ENCODE measurements around the gene DKC1.
"Not testable (repeated sequence)": the region's sequence is repeated elsewhere in the genome, so short reads cannot be mapped to it uniquely, and the experiment has no call there.

The DKC1 gene

DNA sequence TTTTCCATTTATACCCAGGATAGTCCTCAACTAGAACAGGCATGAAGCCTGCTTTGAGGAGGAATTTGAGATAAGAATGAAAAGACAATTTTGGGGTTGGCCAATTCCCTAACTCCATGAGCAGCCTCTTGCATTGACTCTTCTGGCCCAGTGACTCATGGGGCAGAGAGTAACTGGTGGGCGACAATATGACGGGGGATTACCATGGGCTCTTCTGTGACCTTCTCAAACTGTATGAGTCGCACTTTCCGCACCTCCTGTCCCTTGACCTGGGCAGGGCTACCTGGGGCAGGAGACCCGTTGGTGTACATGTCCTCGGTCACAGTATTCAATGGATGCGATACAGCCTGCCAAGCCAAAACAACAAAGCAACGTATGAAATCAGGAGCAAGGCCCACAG is 29.3 kb downstream of the DKC1 start:
- no peak for DNase-seq (ENCODE audit: low read depth in 2 of 2)

DNA sequence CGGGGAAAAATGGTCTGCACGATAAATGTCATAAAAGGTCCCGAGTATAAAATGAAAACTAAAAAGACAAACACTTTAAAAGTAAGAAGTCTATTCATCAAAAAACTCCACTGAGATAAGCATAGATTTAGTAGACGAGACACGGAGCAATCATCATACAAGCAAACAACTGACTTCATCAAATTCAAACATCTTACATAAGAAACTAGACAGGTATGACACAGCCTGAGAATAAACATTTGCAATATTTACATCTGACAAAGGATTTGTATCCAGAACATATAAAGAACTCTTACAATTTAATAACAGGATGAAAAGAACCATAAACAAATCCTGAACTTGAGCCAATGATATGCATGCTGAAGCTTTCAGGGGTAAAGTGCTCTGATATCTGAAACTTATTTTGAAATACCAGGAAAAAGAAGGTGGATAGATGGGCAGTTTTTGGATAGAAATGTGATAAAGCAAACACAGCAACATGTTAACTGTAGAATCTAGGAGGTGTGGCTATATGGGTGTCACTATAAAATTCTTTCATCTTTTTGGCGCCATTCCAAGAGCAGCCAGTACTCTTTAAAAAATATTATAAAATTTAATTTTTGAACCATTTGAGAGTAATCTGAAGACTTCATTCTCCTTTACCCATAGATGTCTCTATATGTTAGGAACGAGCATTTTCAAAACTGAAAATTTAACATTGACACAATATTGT is 30.6 kb downstream of the DKC1 start:
- DNase-seq (ENCODE audit: low read depth in 2 of 2) = no peak

DNA sequence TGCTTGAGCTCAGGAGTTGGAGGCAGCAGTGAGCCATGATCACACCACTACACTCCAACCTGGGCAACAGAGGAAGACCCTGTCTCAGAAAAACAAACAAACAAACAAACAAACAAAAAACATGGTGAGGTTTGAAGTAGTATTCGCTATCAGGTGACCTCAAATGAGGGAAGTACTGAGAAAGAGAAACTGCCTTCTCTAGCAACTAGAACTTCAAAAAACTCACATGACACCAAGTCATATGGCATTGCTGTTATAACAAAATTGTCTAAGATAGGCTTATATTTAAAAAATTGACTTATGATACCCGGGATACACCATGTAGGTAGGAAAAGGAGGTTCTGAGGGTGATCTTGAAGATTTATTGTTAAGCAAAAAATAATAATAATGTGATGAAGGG is 32.4 kb downstream of the DKC1 start:
- DNase-seq (ENCODE audit: low read depth in 2 of 2) = no peak

DNA sequence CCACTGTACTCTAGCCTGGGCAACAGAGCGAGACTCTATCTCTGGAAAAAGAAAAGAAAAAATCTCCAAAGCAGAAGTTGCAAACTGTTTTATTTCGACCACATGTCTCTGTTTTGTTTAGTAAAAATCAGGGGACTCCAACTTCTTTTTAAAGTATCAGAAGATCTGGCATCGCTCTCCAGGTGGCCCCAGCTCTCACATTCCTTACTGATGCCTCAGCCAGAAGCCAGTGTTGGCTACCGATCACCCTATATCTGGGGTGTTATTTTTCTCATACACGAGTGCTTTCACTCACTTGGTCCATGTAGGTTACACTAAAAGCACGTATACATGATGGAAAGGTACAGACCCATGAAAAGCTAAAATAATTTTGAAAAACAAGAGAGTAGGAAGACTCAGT is 34.3 kb downstream of the DKC1 start:
- DNase-seq (ENCODE audit: low read depth in 2 of 2) = no peak

DNA sequence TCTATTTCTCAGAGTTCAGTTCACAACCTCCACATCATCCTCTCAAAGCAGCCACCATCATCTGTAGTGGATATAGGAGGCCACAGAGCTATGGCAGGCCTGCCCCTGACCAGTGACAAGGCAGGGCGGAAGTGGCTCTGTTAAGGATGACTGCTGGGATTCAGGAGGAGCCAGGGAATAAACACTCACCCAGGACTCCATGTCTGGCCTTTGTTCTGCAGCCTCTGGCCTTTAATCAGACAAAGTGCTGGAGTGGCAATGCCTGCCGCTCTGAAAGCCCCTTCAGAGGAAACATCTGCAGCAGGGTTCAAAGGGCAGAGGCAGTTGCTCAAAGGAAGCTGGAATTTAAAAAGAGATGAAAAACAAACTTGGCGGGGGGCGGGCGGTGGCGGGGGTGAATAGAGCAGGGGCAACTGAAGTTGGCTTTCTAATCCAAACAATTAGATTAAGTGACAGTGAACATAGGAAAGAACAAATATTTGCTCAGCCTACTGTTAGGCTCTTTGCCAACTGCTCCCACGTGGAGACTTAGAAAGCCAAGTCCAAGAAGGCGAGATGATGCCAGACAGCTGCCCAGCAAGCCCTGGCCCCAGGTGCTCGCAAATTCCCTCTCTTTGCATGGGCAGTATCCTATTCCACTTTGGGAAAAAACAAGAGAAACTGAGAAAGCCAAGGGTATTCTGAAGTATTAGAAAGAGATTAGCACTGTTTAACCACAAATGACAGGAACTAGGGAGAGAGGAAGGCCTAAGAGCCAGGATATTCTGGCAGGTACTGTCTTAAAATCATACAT is 37.1 kb downstream of the DKC1 start:
- no peak for DNase-seq (ENCODE audit: low read depth in 2 of 2)

DNA sequence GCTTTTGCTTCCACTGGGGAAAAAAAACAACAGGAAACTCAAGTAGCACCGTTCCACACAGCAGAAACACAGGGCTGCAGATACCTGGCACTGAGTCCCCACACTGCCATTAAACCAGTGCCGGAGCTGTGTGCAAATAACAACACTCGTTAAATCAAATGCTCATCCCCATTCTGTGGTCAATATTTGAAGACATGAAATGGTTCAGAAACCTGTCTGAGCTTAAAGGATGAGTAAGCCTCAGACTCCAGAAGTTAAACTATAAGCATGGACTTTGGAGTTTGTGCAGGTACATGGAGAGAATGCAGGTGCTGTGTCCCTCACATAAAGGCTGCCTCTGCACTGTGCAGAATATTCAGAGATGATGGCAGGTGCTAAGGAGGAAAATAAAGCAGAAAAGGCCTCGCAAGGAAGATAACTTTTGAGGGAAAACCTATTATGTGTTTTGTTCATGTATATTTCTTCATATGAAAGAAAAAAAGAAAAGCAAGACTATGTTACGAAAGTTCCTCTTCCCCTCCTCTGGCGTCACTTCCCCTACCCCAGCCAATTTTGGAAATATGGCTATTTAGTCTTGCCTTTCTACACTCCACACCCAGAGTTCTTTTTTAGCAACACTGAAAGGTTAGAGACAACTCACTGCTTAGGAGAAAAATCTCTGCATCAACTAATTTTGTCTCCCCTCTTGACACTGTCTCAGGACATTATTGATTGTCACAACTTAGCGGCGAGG is 38.0 kb downstream of the DKC1 start:
- DNase-seq (ENCODE audit: low read depth in 2 of 2) = no peak

DNA sequence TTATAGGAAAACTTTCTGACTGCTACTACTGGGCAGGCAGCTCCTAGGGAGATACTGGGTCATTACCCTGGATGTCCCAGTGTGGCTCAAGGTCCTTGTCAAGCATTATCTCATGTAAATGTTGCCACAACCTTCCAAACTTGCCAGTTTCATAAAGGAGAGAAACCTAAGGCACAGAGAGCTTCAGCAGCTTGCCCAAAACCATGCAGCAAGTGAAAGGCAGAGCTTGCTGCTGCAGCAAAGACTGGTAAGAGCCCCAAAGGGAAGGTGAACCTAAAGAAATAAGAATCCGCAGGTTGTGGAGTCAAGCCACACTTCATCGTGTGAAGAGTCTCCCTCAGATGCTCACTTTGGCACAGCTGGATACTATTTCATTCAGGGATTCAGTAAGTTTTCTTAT is 40.3 kb downstream of the DKC1 start:
- no peak for DNase-seq (ENCODE audit: low read depth in 2 of 2)

DNA sequence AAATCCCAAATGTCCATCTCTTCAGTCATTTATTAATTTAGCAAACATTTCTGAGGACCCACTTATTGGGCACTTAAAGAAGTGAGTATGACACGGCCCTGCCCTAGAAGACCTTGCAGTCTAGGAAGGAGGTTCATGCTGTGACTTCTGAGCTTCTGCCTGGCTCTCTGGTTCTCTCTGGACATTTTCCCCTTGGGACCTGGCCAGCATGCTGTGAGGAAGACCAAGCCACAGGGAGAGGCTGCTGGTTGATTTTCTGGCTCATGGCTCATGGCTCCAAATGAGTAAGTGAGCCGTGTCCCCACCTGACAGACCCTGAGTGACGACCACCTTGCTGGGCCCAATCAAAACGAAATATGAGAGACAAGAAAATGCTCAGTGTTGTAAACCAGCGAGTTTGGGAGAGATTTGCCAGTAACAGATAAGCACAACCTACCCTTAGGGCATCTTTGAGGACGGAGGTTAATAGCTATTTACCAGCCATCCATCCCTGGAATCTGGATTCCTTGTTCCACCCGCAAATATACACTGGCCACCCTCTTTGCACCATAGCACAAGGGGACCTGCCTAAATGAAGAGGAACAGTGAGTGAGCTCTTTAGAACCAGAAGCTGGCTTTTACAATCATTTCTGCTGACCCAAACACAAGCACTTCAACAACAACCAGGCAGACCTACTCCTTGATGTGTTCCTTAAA is 41.7 kb downstream of the DKC1 start:
- DNase-seq (ENCODE audit: low read depth in 2 of 2) = no peak

DNA sequence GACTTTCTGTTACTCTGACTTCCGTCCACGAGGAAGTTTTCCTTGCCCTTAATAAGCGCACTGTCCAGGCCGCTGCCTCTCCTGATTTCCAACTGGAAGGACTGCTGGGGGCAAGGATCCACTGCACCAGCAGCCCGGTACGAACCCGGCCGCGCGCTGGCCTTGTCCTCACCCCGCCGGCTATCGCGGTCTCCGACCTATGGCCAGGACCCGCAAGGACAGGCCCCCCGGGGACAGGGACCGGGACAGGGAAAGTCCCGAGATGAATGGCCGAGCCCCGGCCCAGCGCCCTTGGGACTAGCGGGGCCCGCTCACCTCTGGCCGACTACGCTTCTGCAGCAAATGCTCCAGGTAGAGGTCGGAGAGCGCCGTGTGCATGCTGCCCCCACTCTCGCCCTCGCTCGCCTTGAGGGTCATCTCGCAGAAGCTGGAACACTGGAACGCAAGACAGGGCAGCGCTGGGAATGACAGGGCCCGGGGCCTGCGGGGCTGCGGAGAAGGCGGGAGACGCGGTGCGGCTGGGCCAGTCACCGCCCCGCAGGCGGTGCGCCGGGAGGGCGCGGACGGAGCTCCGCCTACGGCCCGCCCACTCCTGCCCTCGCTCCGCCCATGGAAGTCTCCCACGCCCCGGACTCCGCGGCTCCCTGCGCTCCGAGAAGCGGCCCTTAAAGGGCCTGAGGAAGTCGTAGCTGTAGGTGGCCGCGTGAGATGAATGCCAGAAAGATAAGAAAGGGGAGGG is 42.5 kb downstream of the DKC1 start, which contains the start of gene MPP1:
TSS of gene MPP1 (minus strand) at position 529 of the 739 bp plus-strand sequence. CDS start at position 417, 112 bp downstream.
- peak; percentile 56 to 67 for DNase-seq (ENCODE audit: low read depth in 2 of 2)

DNA sequence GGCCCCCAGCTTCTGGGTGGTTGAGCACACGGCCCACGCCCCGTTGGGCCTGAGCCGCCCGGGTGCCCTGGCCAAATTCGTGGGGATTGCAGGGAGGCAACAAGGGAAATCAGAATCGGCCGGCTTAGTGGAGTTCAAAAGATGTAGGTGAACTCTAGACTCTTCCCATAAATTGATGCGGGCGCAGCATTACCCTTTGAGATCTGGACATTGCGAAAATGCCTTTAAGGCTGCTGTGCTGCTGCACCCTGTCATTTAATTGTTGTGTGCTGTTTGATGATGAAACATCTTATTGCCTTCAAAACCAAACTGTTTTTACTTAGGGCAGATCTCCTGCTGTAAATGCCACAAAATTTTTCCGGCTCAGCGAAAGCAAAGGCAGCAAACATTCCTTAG is 43.0 kb downstream of the DKC1 start:
- DNase-seq (ENCODE audit: low read depth in 2 of 2) = no peak

DNA sequence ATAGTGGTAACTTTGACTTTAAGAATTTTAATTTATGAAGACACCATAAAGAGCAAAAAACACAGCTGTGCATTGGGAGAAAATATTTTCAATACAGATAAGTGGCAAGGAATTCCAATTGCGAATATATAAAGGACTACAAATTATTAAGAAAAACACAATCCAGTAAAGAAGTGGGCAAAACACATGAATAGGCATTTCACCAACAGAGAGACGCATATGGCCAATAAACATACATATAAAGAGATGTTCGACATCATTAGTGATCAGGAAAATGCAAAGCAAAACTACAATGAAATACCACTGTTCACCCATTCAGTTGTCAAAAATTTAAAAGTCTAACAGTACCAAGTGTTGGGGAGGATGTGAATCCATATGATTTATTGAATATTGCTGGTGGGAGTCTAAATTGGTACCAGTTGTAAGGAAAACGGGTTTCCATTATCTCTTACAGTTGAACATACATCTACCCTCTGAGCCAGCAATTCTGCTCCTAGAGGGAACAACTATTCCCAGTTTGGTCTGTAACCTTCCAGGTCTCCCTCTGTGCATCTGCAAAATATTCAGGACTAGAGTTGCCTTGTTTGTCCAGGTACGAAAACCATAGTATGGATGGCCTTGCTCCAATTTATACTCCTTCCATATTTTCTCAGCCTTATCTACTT is 44.3 kb downstream of the DKC1 start:
- DNase-seq (ENCODE audit: low read depth in 2 of 2) = no peak

DNA sequence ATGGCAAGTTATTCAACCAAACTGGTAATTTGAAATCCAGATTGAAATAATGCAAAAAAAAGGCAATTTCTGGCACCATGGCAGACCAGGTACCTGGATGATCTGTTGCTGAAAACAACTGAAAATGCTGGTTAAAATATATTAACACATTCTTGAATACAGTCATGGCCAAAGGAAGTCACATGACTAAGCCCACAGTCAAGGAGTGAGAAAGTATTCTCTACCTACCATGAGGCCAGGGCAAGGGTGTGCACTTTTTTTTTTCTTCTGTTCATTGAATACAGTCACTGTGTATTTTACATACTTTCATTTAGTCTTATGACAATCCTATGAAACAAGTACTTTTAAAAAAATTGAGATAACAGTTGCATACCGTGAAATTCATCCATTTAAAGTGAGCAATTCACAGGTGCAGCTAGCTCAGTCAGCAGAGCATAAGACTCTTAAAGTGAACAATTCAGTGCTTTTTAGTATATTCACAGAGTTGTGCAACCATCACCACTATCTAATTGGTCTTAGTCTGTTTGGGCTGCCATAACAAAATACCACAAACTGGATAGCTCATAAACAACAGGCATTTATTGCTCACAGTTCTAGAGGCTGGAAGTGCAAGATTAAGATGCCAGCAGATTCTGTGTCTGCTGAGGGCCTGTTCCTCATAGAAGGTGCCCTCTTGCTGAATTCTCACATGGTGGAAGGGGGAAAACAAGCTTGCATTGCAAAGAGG is 47.4 kb downstream of the DKC1 start:
- no peak for DNase-seq (ENCODE audit: low read depth in 2 of 2)

DNA sequence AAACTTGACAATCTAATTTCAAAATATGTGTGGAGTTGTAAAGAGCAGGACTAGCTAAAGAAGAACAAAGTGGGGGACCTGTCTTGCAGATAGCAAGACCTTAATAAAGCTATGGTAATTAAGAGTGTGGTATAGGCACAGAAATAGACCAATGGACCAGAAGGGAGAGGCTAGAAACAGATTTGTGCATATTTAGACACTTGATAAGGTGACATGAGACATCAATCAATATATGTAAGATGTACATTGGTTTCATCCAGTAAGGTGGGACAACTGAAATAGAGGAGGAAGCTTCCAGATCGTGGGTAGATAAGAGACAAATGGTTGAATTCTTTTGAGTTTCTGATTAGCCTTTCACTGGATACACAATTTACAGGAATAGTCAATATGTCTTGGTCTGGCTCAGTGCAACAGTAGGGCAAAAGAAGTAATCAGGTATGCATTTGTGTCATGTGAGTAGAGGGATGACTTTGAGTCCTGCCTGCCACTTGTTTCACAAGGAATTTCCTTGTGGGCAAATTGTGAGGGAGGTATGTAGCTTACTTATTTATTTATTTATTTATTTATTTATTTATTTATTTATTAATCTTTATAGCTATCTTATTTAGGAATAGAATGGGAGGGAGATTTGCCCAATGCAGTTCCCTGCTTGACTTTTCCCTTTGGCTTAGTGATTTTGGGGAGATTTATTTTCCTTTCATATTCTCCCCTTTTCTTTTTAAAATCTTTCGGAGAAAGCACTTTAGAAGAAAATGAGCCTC is 49.9 kb downstream of the DKC1 start:
- DNase-seq (ENCODE audit: low read depth in 2 of 2) = no peak

DNA sequence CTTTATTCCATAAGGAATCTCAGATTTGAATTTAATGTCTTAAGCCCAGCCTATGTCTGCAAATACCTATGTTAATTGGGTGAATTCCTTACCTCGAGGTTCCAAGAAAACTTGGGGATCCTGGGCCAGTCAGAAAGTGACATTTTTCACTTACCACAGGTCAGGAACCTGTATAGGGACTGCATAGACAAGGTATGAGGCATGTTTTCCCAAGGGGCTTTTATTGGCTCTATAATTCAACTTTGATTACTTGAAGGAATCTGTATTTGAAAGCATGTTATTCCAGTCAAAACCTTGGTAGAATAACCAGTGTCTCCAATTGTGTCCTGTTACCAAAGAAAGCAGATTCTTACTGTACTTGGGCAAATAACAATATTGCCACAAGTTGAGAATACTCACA is 51.1 kb downstream of the DKC1 start:
- DNase-seq (ENCODE audit: low read depth in 2 of 2) = no peak

DNA sequence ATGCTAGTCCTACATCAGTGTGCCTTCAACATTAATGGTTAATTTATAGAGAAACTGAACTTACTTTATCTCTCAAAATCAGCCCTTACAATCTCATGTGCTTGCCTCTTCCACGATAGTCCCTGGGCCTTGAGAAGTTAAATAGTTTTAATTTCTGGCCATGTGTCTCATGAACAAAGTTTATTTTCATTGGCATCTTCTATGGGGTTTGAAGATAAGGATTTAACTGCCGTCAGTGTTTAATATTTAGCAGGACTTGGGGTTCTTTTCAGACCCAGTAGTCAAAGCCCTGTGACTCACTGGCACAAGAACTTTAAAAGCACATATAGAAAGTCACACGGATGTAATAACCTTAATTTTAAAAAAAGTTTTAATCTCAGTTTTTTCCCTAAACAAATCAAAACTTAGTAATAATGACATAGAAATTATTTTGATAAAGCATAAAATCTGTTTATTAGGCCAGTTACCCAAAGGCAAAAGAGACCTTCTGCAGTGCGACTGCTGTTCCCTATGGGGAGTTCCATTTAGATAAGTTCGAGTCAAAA is 52.7 kb downstream of the DKC1 start:
- DNase-seq (ENCODE audit: low read depth in 2 of 2) = no peak

DNA sequence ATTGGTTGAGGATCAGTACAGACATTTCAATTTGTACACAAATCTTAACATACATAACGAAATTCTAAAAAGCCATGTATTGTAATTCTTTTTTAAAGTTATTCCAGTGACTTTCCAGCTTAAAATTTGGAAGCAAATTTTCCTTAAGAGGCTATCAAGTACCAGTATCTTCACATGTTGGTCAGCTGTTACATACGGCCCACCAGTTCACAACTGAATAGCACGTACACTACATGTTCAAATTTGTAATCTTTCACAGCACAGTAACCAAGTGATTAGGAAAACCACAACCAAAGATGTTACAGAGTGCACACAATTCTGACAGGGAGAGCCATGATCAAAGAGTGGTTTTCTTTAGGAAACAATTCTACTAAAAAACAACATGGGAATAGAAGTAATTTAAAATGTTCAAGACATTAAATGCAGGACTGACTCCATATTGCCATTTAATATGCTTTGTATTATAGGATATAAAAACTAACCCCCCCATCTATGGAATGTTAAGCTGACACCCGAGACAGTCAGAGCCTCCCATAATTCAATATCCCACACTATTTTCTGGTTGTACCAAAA is 53.7 kb downstream of the DKC1 start:
- not testable (repeated sequence) for DNase-seq (ENCODE audit: low read depth in 2 of 2)

DNA sequence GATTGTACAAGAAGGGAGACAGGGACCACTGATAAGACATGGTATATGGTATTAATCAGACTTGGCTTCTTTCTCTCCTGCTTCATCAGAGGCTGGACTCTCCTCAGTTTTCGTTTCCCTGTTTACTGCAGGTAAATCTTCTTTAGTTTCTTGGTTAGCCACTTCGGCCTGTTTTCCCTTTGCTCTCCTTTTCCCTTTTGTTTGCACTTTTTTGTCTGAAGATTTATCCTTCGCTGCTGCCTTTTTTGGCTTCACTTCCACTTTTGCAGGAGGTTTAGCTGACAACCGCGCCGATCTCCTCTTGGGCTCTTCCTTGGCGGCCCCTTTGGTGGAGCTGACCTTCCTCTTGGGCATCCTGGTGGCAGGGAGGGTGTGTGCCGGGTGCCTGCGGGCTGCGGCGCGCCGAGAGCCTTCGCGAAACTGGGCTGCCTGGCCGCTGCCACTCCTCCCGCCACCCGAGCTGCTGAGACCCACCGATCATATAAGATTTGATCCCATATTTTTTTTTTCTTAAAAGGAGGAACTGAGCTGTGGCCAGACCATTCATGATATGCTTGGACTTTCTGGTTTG is 54.5 kb downstream of the DKC1 start:
- not testable (repeated sequence) for DNase-seq (ENCODE audit: low read depth in 2 of 2)

Measured in stimulated activated CD8-positive, alpha-beta memory T cell treated with anti-CD3 and anti-CD28 coated beads, Interleukin-2, amount 100 ng/mL, for 48 hours (primary cell).